HG03442 (cell line): ENCODE data around the gene SCAF11.
"Not testable (repeated sequence)": the region's sequence is repeated elsewhere in the genome, so short reads cannot be mapped to it uniquely, and the experiment has no call there.

Source experiments
- ATAC-seq: cut with Tn5 transposase; IDR thresholded peaks from one replicate; pipeline ENCODE4 v1.9.1; 2021; ENCODE audit warnings: mild to moderate bottlenecking, moderate library complexity; ENCODE audit not compliant: unreplicated experiment

Gene SCAF11

GRCh38 chr12:45990468-45991283 is at the start of gene SCAF11:
Gene SCAF11, minus strand, starts transcription at chr12:45990574. Its CDS starts 26,407 bp downstream, at chr12:45964167.
- peak; percentile 67 for ATAC-seq

GRCh38 chr12:46037066-46037465 is 46.7 kb upstream of the SCAF11 start:
- ATAC-seq, result not testable (repeated sequence)

GRCh38 chr12:46027172-46027571 is 36.8 kb upstream of the SCAF11 start:
- no peak for ATAC-seq

- ATAC-seq, result no peak
These were observed 33.7 kb upstream of the SCAF11 start for GRCh38 chr12:46024099-46024498.

- ATAC-seq, result no peak
These were observed 30.4 kb upstream of the SCAF11 start for GRCh38 chr12:46020768-46021167.

GRCh38 chr12:46018712-46019111 is 28.3 kb upstream of the SCAF11 start:
- ATAC-seq, result not testable (repeated sequence)

GRCh38 chr12:46017866-46018375 is 27.5 kb upstream of the SCAF11 start:
- not testable (repeated sequence) for ATAC-seq

GRCh38 chr12:46005823-46006222 is 15.4 kb upstream of the SCAF11 start:
- ATAC-seq, result no peak

- ATAC-seq, result no peak
These were observed 14.9 kb upstream of the SCAF11 start for GRCh38 chr12:46005151-46005797.

- ATAC-seq, result no peak
These were observed 14.3 kb upstream of the SCAF11 start for GRCh38 chr12:46004715-46005114.

GRCh38 chr12:46000076-46000475 is 9.7 kb upstream of the SCAF11 start:
- ATAC-seq, result not testable (repeated sequence)

GRCh38 chr12:45994736-45995135 is 4.4 kb upstream of the SCAF11 start:
- ATAC-seq, result no peak

GRCh38 chr12:45991284-45992249 is 1.2 kb upstream of the SCAF11 start:
- ATAC-seq, result peak; percentile 25

- ATAC-seq, result peak; percentile 25
These were observed 480 bp downstream of the SCAF11 start for GRCh38 chr12:45989721-45990467.

- ATAC-seq, result no peak
These were observed 1.1 kb downstream of the SCAF11 start for GRCh38 chr12:45989287-45989686.

- no peak for ATAC-seq
These were observed 2.1 kb downstream of the SCAF11 start for GRCh38 chr12:45988264-45988663.

- no peak for ATAC-seq
These were observed 3.0 kb downstream of the SCAF11 start for GRCh38 chr12:45987340-45987727.

GRCh38 chr12:45986641-45987339 is 3.6 kb downstream of the SCAF11 start:
- no peak for ATAC-seq

GRCh38 chr12:45981075-45981837 is 9.1 kb downstream of the SCAF11 start:
- ATAC-seq, result no peak
